Erythroblast (primary cell): ENCODE results near the gene PTGIR.

Experiments
- GATA1 ChIP-seq: IDR thresholded peaks from 2 replicates; pipeline ENCODE4 v1.6.1; 2011; ENCODE audit warnings: low read depth, mild to moderate bottlenecking, control low read depth, low read length, moderate library complexity
- POLR2A ChIP-seq: IDR thresholded peaks from 2 replicates; pipeline ENCODE4 v1.6.1; 2011; ENCODE audit warnings: mild to moderate bottlenecking, low read length

DNA sequence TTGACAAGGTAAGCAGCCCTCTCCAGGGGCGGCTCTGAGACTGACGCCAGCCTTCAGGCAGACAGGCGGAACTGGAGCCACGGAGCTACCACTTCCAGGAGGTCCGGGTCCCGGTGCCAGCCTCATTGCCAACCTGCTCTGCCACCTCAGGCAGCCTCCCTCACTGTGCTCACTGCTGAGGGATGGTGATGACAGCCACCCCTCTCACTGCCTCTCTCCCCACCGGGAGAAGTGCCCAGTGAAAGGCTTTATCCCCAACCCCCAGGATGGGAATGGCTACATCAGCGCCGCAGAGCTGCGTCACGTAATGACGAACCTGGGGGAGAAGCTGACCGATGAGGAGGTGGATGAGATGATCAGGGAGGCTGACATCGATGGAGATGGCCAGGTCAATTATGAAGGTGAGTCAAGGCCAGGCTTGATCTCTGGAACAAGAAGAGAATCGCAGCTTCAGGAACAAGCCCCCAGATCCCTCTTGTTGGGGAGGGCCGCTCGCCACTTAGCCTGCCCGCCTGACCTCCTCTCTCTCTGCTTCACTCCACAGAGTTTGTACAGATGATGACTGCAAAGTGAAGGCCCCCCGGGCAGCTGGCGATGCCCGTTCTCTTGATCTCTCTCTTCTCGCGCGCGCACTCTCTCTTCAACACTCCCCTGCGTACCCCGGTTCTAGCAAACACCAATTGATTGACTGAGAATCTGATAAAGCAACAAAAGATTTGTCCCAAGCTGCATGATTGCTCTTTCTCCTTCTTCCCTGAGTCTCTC is 16.1 kb downstream of the PTGIR start:
- TF ChIP-seq POLR2A (no peak), GATA1 (no peak)
